AML-193 (cell line): ENCODE results near the gene NFATC1.

Experiments
- DNase-seq, 2 experiments: peaks; one replicate each; lab custom pipeline; 2025; lab: John Stamatoyannopoulos, UW

NFATC1 gene

DNA sequence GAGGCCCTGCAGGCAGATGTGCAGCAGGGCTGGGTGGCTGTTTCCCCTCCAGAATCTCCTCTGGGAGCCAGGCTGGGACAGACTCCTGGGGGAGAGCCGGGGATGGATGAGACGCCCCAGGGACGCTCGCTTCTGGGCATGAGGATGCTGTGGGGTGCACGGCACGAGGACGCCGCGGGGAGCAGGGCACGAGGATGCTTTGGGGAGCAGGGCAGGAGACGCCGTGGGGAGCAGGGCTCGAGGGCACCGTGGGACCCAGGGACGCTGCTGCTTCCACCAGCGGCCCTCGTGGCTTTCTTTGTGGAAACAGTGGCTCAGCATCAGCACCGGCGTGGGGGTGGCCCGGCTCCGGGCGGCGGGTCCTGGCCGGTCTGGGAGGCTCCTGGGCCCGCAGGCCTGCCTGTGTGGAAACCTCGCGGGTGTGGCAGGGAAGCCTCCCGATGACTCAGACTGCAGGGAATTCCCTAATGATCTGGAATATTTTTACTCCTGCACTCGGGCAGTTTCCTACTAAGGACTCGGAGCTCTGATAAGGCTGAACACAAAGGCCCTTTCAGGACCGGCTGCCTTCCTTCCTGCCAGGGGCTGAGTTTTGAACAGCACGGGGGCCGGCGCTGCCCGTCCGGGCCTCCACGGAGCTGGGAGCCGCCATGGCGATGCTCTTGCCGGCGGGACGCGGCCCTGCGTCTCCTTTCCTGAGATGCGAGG, 62.6 kb downstream of the NFATC1 start:
- DNase-seq = no peak

- DNase-seq = no peak
Observed at GRCh38 chr18:79458917-79459803, 63.4 kb downstream of the NFATC1 start.

GRCh38 chr18:79459946-79460480, 64.3 kb downstream of the NFATC1 start:
- DNase-seq = no peak

DNA sequence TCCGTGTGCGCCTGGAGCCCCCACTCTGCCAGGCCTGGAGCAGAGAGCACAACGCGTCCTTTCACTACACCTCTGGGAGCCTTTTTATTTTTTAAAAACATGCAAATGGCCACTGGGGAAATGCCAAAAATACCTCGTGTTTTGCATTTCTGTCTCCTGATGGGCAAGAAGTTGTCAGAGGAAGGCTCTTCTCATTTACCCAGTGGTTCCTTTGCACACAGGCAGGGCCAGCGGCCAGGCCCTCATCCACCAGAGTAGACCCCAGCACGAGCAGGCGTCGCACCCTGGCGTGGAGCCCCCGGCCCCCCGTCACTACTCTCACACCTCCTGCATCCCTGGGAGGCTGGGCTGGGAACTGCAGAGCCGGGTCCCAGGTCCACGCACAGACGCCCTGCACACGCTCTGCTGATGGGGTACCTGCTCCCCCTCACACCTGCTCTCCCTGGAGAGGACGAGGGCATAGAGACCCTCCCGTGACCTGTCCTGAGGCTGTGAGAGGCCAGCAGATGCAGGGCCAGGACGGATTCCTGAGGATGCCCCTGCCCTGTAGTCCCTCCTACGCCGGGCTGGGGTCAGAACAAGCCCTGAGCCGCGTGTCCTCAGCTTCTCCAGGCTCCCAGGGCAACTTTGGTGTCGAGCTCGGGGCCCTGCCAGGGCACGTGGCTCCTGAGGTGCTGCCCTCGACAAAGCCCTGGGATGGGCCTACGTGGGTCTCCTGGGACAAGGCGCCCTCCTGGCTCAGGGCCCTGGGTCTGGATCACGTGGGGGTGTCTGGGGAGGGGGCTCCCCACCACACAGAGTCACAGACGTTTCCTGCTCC, 65.0 kb downstream of the NFATC1 start:
- DNase-seq = no peak

GRCh38 chr18:79461627-79462026, 65.9 kb downstream of the NFATC1 start:
- no peak for DNase-seq

DNA sequence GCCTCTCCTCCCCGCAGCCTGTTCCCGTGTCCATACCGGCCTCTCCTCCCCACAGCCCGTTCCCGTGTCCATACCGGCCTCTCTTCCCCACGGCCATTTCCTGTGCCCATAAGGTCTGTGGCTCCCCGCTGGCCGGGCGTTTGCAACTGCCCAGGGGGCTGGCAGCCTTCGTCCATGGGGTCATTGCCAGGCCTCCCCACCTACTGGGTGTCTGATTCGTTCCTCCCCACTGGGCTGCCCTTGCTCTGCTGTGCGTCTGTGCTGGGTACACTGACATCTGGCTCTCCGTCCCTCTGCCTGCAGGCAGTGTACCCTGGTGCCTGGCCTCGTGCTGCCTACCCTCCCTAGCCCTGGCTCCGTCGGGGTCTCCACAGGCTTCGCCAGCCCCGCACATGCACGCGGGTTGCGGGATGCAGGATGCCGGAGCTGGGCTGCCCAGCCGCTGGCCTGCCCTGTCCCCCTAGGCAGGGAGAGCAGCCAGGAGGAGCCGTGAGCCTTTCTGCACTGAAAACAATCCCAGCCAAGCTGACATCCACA, 67.8 kb downstream of the NFATC1 start:
- DNase-seq = no peak

- no peak for DNase-seq
Observed at GRCh38 chr18:79465392-79465991, 69.8 kb downstream of the NFATC1 start.

- DNase-seq = no peak
Observed at GRCh38 chr18:79466591-79466990, 70.9 kb downstream of the NFATC1 start.

DNA sequence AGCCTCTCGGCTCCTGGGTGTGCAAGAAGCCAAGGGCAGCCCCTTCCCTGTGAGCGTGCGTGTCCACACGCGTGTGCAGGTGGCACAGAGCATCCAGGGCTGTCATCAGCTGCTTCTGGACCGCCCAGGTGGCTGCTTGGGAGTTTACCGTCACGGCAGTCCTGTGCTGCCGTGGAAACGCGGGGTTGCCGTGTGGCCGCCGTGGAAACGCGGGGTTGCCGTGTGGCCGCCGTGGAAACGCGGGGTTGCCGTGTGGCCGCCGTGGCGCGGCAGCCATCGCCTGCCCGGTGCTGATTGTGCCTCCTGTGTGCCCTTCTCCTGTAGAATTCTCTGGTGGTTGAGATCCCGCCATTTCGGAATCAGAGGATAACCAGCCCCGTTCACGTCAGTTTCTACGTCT, 71.4 kb downstream of the NFATC1 start:
- DNase-seq = no peak

- no peak for DNase-seq
Observed at GRCh38 chr18:79468119-79468789, 72.5 kb downstream of the NFATC1 start.

DNA sequence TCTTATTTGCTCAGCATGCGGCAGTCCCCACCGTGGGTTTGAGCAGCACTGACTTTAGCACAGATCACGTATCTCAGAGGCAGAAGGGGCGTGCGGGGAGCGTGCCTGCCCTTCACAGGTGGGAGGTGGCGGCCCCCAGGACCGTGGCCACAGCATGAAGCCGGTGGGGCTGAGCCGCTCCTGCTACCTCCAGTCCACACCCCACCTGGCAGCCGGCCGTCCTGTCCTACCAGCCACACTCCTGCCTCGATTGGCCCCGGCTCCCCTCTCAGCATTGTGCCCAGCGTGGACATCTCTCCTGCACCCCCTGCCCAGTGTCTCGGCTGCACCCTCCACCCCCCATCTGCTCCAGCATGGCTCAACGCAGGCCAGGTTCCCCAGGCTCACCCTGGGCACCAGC, 73.6 kb downstream of the NFATC1 start:
- DNase-seq = no peak

DNA sequence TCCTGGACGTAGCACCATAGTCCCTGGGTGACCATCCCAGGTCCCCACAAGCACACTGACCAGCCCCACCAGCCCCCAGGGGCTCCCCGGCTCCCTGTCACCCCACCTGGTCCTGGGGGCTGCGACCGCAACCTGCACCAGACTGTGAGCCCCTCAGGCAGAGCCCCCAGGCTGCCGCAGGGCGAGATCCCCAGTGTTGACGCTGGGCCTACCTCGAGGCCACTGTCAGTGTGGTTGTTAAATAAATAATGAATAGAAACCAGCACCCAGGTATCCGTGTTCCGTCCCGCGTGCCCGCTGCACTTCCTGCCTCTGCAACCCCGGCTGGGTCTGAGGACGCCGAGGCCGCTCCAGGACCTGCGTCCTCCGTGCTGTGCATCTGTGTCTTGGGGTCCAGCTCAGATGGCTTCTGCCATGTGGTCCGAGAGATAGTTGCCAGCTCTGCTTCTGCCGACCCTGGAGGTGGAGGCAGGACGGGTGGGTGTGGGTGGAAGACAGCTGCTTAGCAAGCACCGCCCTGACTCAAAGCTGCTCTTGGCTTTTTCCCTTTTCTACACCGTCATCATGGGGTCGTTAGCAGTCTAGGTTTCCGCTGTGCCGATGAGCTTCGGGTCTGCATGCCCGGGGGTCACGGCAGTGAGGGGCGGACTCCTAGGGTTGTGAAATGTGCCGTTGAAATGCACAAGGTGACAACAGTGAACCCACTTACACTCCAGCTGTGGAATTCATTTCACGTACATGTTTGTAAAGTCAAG, 74.2 kb downstream of the NFATC1 start:
- no peak for DNase-seq

GRCh38 chr18:79470547-79470946, 74.8 kb downstream of the NFATC1 start:
- no peak for DNase-seq

DNA sequence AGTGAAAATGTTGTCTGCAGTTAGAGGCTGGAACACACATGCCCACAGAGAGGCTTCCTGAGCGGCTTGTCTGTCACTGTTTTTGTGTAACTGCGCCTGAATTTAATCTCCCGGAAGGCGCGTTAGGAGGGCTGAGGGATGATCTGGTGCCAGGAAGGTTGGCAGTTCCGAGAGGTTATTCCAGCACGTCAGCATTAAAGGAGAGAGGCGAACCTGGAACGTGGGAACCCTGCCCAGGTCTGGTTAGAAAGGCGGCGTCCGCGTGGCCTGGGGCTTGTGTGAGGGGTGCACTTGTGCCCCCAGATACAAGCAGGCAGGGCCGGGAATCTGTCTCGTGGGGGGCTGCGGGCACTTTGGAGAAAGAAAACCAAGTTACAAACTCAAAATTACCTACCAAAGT, 75.3 kb downstream of the NFATC1 start:
- DNase-seq = no peak

- no peak for DNase-seq
Observed at GRCh38 chr18:79471597-79471996, 75.9 kb downstream of the NFATC1 start.

GRCh38 chr18:79472176-79472575, 76.4 kb downstream of the NFATC1 start:
- no peak for DNase-seq

- DNase-seq = no peak
Observed at GRCh38 chr18:79472946-79473345, 77.2 kb downstream of the NFATC1 start.

DNA sequence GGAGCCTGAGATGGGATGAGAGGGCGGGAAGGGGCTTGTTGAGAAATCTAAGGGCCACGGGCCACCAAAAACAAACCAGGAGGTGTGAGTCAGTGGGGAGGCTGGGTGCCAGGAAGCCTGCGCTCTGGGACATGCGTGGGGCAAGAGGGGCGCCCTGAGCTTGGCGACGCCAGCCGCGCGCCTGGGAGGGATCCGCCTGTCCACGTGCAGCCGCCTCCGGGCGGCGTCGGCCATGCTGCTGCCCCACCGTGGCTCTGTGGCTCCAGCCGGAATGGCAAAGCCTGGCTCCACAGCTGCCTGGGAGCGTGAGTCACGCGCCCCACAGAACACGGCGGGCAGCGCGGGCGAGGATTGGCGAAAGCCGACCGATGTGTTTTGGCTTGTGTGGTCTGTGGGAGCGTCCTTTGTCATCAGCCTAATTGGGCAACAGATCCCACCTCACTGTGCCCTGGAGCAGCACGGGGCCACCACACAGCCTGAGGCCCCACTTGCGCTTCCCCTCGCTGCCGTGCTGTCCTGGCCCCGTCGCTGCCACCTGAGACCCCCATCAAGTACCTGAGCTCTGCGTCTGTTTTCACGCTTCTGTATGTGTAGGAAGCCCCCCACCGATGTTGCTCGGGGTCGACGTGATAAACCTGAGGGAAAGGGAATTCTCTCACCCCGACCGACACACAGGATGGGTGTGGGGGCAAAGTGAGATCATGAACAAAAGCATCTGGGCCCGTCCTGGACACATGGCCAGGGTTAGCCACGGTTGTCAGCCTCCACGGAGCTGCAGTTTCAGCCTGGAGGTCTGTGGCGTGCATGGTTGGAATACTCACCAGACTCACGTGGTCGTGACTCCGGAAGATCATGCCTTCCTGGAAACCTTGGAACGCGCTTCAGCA, 80.5 kb downstream of the NFATC1 start:
- no peak for DNase-seq

DNA sequence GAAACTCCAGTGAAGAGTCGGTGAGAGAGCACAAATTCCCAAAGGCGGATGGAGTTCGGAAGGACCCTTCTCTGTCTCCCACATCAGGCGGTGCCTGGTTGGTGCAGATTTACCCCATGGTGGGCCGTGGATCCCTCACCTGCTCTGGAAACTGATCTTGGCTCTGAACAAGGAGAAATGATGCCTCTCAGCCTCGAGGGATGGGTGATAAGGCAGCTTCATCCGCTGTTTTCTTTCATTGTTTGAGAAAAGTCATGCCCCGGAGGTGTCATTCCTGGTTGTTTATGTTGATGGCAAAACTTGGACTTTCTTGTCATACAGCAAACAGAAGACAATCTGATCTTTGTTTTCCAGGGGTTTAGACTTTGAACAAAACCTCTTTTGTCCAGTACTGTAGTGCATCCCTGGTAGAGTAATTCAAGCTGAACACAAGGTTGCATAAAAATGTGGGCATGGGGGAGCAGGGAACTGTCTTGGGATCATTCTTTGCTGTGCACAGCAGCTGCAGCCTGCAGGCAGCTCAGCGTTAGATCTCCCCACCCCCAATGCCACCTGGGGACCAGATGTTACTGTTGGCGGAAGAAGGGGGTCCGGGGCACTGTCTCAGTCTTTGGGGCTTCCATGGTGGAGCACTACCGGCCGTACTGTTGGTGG, 81.3 kb downstream of the NFATC1 start:
- DNase-seq = no peak
